Psoas muscle (tissue), 8 donors: ENCODE results near the gene ITGB3. TPM values are rescaled to one million over a fixed set of nuclear protein-coding genes. Genes with fewer than 3 reads are reported as not detected.

Experiments
- ATAC-seq, 4 donors: fragments of 200-7000 bp; cut with Tn5 transposase; one replicate each; pipeline ENCODE4 v1.9.1; 2020; ENCODE audit warnings: moderate library complexity in 3 of 4, mild to moderate bottlenecking in 2 of 4
- DNase-seq, 2 donors: peaks; one replicate each; pipeline ENCODE4 v3.0.0-alpha.2; 2020
- H3K27ac ChIP-seq: fragments of 200-600 bp; one replicate; pipeline ENCODE4 v1.8.0; 2022
- H3K27me3 ChIP-seq, 3 donors: fragments of 200-600 bp in 1 of 3; one replicate each; pipeline versions ENCODE4 v1.6.1 to v1.8.0; 2013 to 2022; ENCODE audit warnings: low read length in 2 of 3, mild to moderate bottlenecking in 2 of 3, moderate library complexity in 1 of 3; ENCODE audit not compliant: insufficient read depth in 3 of 3
- H3K36me3 ChIP-seq, 2 donors: fragments of 200-600 bp in 1 of 2; one replicate each; pipeline versions ENCODE4 v1.6.1 to v1.8.0; 2013 to 2022; ENCODE audit warnings: low read depth in 1 of 2, mild to moderate bottlenecking in 1 of 2, moderate library complexity in 1 of 2; ENCODE audit not compliant: insufficient read depth in 1 of 2
- H3K4me1 ChIP-seq: fragments of 200-600 bp; one replicate; pipeline ENCODE4 v1.8.0; 2022
- H3K4me3 ChIP-seq: fragments of 200-600 bp; one replicate; pipeline ENCODE4 v1.8.0; 2022; ENCODE audit warnings: mild to moderate bottlenecking
- H3K9me3 ChIP-seq: fragments of 200-600 bp; one replicate; pipeline ENCODE4 v1.8.0; 2022
- CTCF ChIP-seq: fragments of 200-600 bp; IDR thresholded peaks from one replicate; pipeline ENCODE4 v1.8.0; 2022; ENCODE audit warnings: antibody characterized with exemption
- WGBS, 3 donors: extraction: QIAGEN DNeasy Blood & Tissue Kit; methylation state at CpG; one replicate each; pipeline versions ENCODE4 v1.1.6 to v1.1.7; 2013; 5-methylcytosine and 5-hydroxymethylcytosine counted together
- intact Hi-C, 2 donors: fragments of 100-400 bp; cut with DNase I; formaldehyde crosslinking; loops; one replicate each; pipeline versions ENCODE4 v1.11.0 to v1.14.2; 2022
- polyA plus RNA-seq, 3 donors: library from polyadenylated mRNA; stranded (reverse); fragments of 200-250 nt; gene quantifications; one replicate each; pipeline ENCODE4 v1.2.3, GENCODE V29; 2013
- total RNA-seq, 4 donors: library from RNA; stranded (reverse); fragmentation: NEBNext Ultra II Directional in 2 of 4; extraction: Animal tissue kit (Norgen Biotek cat#: 25700) in 2 of 4; gene quantifications; one replicate each; pipeline versions ENCODE4 v1.2.1 to v1.2.4, GENCODE V29; 2021 to 2023
- donor health status: healthy with polysubstance abuse.
- donor health status: DM: no; HTN: no; CAD: no; lungs with moderate emphysema.
- donor health status: Bipolar disorder and iron deficiency.
- donor health status: healthy.
- donor health status: DM: yes; HTN: yes; CAD: no.
- donor health status: DM: no; HTN: no; CAD: no.
- donor health status: DM: no; HTN: no; CAD: no.
- donor health status: DM: yes; HTN: yes; CAD: no.

Gene ITGB3
- total and polyA plus RNA-seq, 7 donors, result 0.32 to 5.4 (median 1.5) TPM

DNA sequence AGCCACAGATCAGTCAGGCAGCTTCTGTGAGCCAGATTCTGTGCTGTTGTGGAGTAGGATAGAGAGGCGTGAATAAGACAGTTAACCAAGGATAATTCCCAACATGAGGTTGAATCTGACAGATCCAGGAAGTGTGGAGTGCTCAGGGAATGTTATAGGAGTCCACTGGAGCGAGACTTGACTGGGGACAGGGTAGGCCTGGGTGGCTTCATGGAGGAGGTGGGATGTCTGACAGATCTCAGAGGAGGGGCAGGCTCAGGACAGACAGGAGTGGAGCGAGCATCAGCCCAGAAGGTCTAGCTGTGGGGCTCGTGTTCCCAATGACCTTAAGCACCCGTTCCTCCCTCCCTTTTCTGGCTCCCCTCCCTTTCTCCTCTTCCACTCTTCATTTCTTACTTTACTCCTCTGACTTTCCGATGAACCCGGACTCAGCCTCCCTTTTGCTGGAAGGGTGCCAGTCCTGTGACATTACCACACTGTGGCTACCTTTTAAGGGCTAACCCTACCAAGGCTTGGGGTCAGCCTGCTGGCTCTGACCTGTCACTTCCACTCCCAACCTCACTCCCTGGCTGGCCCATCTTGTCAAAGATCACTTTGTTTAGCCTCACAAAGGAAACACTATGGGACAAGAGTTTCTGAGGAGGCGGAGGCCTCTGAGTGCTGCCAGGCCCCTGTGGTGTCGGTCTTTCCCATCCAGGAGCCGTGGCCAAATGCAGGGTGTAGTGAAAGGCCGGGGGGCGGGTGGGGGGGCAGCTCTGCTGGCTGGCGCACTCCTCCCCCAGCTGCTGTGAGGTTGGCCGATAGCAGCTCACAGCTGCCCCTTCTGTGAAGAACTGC is 41.6 kb downstream of the ITGB3 start:
- Histone ChIP-seq H3K27ac (no peak overlapping the region), H3K4me3 (no peak overlapping the region), H3K36me3 (no peaks in the 10 kb centered on the region), H3K4me1 (no peaks in the 10 kb centered on the region), H3K27me3 (no peaks in the 10 kb centered on the region), H3K9me3 (no peaks in the 10 kb centered on the region)
- DNase-seq, result no peak
- 44 to 53% (median 50%) methylated on average over 14 of the region's 14 CpGs for WGBS, 3 donors
- no peak for ATAC-seq
- no peak for TF ChIP-seq CTCF
- intact Hi-C loops, result loop anchor here in 1 of 2 donors (5.0 kb wide), 1 partner anchor 58 kb away; no protein-coding TSS in a partner anchor

DNA sequence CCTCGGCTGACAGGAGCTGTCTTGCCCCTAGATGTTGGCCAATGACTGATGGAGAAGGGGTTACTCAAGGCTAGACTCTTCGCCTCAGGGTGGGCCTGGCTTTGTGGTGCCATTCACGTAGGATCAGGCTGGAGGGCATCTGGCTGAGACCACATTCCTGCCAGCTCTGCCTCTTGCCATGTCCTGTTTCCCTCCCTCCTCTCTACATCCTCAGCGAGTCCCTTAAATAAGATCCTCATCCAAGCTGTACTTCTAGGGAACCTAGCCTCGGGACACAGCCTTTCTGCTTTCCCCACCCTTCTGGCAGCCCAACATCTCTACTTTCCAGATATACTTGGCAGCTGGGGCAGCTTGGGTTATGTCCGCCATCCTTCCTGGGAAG is 42.2 kb downstream of the ITGB3 start:
- 58 to 59% (median 59%) methylated on average over 6 of the region's 6 CpGs for WGBS, 3 donors
- Histone ChIP-seq H3K9me3 (no peaks in the 10 kb centered on the region), H3K4me1 (no peaks in the 10 kb centered on the region), H3K36me3 (no peaks in the 10 kb centered on the region), H3K4me3 (no peak overlapping the region), H3K27me3 (no peaks in the 10 kb centered on the region), H3K27ac (no peak overlapping the region)
- DNase-seq (no peak), ATAC-seq (no peak)
- intact Hi-C loops, result loop anchor here in 1 of 2 donors (5.0 kb wide), 1 partner anchor 59 kb away; no protein-coding TSS in a partner anchor
- TF ChIP-seq CTCF, result no peak

DNA sequence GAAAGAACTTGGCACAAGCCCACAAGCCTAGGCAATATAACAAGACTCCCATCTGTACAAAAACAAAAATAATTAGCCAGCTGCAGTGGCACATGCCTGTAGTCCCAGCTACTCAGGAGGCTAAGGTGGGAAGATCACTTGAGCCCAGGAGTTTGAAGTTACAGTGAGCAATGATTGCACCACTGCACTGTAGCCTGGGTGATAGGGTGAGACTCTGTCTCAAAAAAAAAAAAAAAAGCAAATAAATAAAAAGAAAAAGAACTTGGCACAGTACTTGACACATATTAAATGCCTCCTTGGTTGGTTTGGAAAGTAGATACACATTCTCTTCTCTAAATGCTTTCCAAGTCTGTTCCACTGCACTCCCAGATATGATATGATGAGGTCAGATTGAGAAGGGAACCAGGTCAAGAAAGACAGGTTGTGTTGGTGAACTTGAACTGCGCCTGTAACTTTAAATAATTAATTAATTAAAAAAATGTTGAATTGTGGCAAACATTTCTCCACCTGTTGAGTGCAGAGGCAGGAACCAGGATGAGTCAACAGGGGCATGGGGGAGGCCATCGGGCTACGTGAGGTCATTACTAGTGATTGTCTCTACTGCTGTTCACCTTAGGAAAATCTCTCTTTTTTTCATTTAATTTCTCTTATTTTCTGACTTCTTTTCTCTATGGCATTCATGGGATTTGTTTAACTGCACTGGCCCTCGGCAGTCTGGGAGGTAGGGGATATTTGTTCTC is 44.2 kb downstream of the ITGB3 start:
- no peak for DNase-seq
- intact Hi-C loops, result loop anchor here in 1 of 2 donors (5.0 kb wide), 1 partner anchor 61 kb away; no protein-coding TSS in a partner anchor
- TF ChIP-seq CTCF, result no peak
- no peak overlapping the region for H3K27ac ChIP-seq
- ATAC-seq, result no peak
- H3K4me3 ChIP-seq, result no peak overlapping the region
- no peaks in the 10 kb centered on the region for H3K36me3 ChIP-seq
- no peaks in the 10 kb centered on the region for H3K27me3 ChIP-seq
- no peaks in the 10 kb centered on the region for H3K4me1 ChIP-seq
- whole genome bisulfite sequencing, 3 donors, result 63 to 81% (median 64%) methylated on average over 4 of the region's 4 CpGs
- H3K9me3 ChIP-seq, result no peaks in the 10 kb centered on the region

- DNase-seq, result no peak
- no peak for ATAC-seq
- Histone ChIP-seq H3K27ac (no peak overlapping the region), H3K9me3 (no peaks in the 10 kb centered on the region), H3K4me1 (no peaks in the 10 kb centered on the region), H3K4me3 (no peak overlapping the region), H3K27me3 (no peaks in the 10 kb centered on the region), H3K36me3 (no peaks in the 10 kb centered on the region)
- TF ChIP-seq CTCF, result no peak
- 95 to 98% (median 95%) methylated on average over 6 of the region's 6 CpGs for WGBS, 3 donors
- intact Hi-C loops, result loop anchor here in 1 of 2 donors (5.0 kb wide), 1 partner anchor 61 kb away; no protein-coding TSS in a partner anchor
These were observed 45.1 kb downstream of the ITGB3 start for GRCh38 chr17:47298712-47299111.
